Sigmoid colon (tissue), 7 donors: ENCODE results near the gene DRD1. TPM values are rescaled to one million over a fixed set of nuclear protein-coding genes. Genes with fewer than 3 reads are reported as not detected.

ENCODE experiments used
- DNase-seq: peaks from one replicate; pipeline ENCODE4 v3.0.0-alpha.2; 2019
- H3K27ac ChIP-seq, 4 donors: fragments of 200-600 bp; sonication (generic); one replicate each; pipeline ENCODE4 v1.5.1; 2016 to 2019; ENCODE audit warnings: mild to moderate bottlenecking in 1 of 4
- H3K27me3 ChIP-seq, 3 donors: fragments of 200-600 bp; sonication (generic); one replicate each; pipeline ENCODE4 v1.5.1; 2019; ENCODE audit warnings: mild to moderate bottlenecking in 1 of 3
- H3K36me3 ChIP-seq, 4 donors: fragments of 200-600 bp; sonication (generic); one replicate each; pipeline ENCODE4 v1.5.1; 2016 to 2019
- H3K4me1 ChIP-seq, 4 donors: fragments of 200-600 bp; sonication (generic); one replicate each; pipeline ENCODE4 v1.5.1; 2017 to 2019
- H3K4me3 ChIP-seq, 4 donors: fragments of 200-600 bp; sonication (generic); one replicate each; pipeline ENCODE4 v1.5.1; 2017 to 2019; ENCODE audit warnings: mild to moderate bottlenecking in 2 of 4, moderate library complexity in 1 of 4
- H3K9me3 ChIP-seq, 4 donors: fragments of 200-600 bp in 3 of 4; sonication (generic) in 3 of 4; one replicate each; pipeline versions ENCODE4 v1.5.1 to v1.6.1; 2013 to 2019
- CTCF ChIP-seq, 4 experiments: fragments of 450-650 bp in 3 of 4; fragments of 200-600 bp in 1 of 4; IDR thresholded peaks; one replicate each; pipeline ENCODE4 v1.5.1; 2016 to 2019; ENCODE audit warnings: antibody characterized with exemption in 4 of 4, mild to moderate bottlenecking in 3 of 4, moderate library complexity in 2 of 4
- EP300 ChIP-seq, 4 donors: sonication (generic); formaldehyde crosslinking; IDR thresholded peaks; one replicate each; pipeline ENCODE4 v1.6.1; 2017; ENCODE audit warnings: antibody characterized with exemption in 4 of 4
- POLR2A ChIP-seq, 2 donors: fragments of 450-650 bp; IDR thresholded peaks; one replicate each; pipeline ENCODE4 v1.6.1; 2016; ENCODE audit warnings: antibody characterized with exemption in 2 of 2, mild to moderate bottlenecking in 2 of 2, moderate library complexity in 2 of 2
- POLR2AphosphoS5 ChIP-seq, 4 donors: sonication (generic); formaldehyde crosslinking; IDR thresholded peaks; one replicate each; pipeline ENCODE4 v1.6.1; 2017; ENCODE audit warnings: antibody characterized with exemption in 4 of 4
- WGBS, 2 donors: extraction: QIAGEN DNeasy Blood & Tissue Kit; methylation state at CpG; one replicate each; pipeline ENCODE4 v1.1.7; 2013; 5-methylcytosine and 5-hydroxymethylcytosine counted together
- intact Hi-C: fragments of 100-400 bp; cut with DNase I; formaldehyde crosslinking; loops from one replicate; pipeline ENCODE4 v1.15.1; 2023
- polyA plus RNA-seq, 3 donors: library from polyadenylated mRNA; stranded (reverse); fragments of 200-250 nt; gene quantifications; one replicate each; pipeline ENCODE4 v1.2.3, GENCODE V29; 2013
- total RNA-seq, 4 donors: library from RNA; depleted of rRNA; stranded (reverse); fragments of >200 nt; gene quantifications; one replicate each; pipeline ENCODE4 v1.1.0, GENCODE V29; 2016
- donor health status: healthy with polysubstance abuse.
- donor health status: Bipolar disorder and iron deficiency.
- donor health status: healthy.

DRD1 gene
- total and polyA plus RNA-seq, 7 donors, result 0.06 TPM; not detected in 6

GRCh38 chr5:175470781-175471180 lies 26.8 kb upstream of the DRD1 start:
- TF ChIP-seq POLR2AphosphoS5 (IDR thresholded peaks at IDR 0.05), result no peak
- no peak for TF ChIP-seq POLR2A (IDR thresholded peaks at IDR 0.05)
- no peak for TF ChIP-seq EP300 (IDR thresholded peaks at IDR 0.05)
- no peak for TF ChIP-seq CTCF (IDR thresholded peaks at IDR 0.05)
- 69 to 77% methylated on average over 5 of the region's 5 CpGs for WGBS, 2 donors
- Histone ChIP-seq H3K27ac (no peak overlapping the region), H3K27me3 (peaks cover 0 to 7% (median 0%) of the 10 kb centered on the region in 3 donors), H3K36me3 (no peaks in the 10 kb centered on the region), H3K4me3 (no peak overlapping the region), H3K9me3 (no peaks in the 10 kb centered on the region), H3K4me1 (no peaks in the 10 kb centered on the region)
- intact Hi-C loops, result no loop called here
- DNase-seq, result no peak

- Histone ChIP-seq H3K27ac (no peak overlapping the region), H3K4me1 (no peaks in the 10 kb centered on the region), H3K36me3 (no peaks in the 10 kb centered on the region), H3K9me3 (no peaks in the 10 kb centered on the region), H3K27me3 (peaks cover 0 to 7% (median 0%) of the 10 kb centered on the region in 3 donors), H3K4me3 (no peak overlapping the region)
- DNase-seq, result no peak
- no peak for TF ChIP-seq CTCF (IDR thresholded peaks at IDR 0.05)
- no peak for TF ChIP-seq POLR2AphosphoS5 (IDR thresholded peaks at IDR 0.05)
- TF ChIP-seq POLR2A (IDR thresholded peaks at IDR 0.05), result no peak
- TF ChIP-seq EP300 (IDR thresholded peaks at IDR 0.05), result no peak
- WGBS, 2 donors, result 59 to 79% methylated on average over 3 of the region's 3 CpGs
- intact Hi-C loops, result no loop called here
These were observed 25.9 kb upstream of the DRD1 start for GRCh38 chr5:175469916-175470315.

GRCh38 chr5:175468892-175469291 lies 24.9 kb upstream of the DRD1 start:
- H3K36me3 ChIP-seq, result no peaks in the 10 kb centered on the region
- no peaks in the 10 kb centered on the region for H3K4me1 ChIP-seq
- 93 to 96% methylated on average over 1 of the region's 1 CpG for WGBS, 2 donors
- no peak for DNase-seq
- H3K4me3 ChIP-seq, result no peak overlapping the region
- no peak for TF ChIP-seq EP300 (IDR thresholded peaks at IDR 0.05)
- no peak for TF ChIP-seq CTCF (IDR thresholded peaks at IDR 0.05)
- no peak for TF ChIP-seq POLR2A (IDR thresholded peaks at IDR 0.05)
- no peak for TF ChIP-seq POLR2AphosphoS5 (IDR thresholded peaks at IDR 0.05)
- H3K9me3 ChIP-seq, result no peaks in the 10 kb centered on the region
- peaks cover 0 to 7% (median 0%) of the 10 kb centered on the region in 3 donors for H3K27me3 ChIP-seq
- no peak overlapping the region for H3K27ac ChIP-seq
- intact Hi-C loops, result no loop called here

GRCh38 chr5:175467983-175468690 lies 24.2 kb upstream of the DRD1 start:
- intact Hi-C loops, result no loop called here
- Histone ChIP-seq H3K27ac (no peak overlapping the region), H3K36me3 (no peaks in the 10 kb centered on the region), H3K27me3 (peaks cover 0 to 7% (median 0%) of the 10 kb centered on the region in 3 donors), H3K4me1 (no peaks in the 10 kb centered on the region), H3K9me3 (no peaks in the 10 kb centered on the region), H3K4me3 (no peak overlapping the region)
- TF ChIP-seq POLR2A (IDR thresholded peaks at IDR 0.05) (no peak), POLR2AphosphoS5 (IDR thresholded peaks at IDR 0.05) (no peak), CTCF (IDR thresholded peaks at IDR 0.05) (no peak), EP300 (IDR thresholded peaks at IDR 0.05) (no peak)
- no peak for DNase-seq
- WGBS, 2 donors, result 57 to 66% methylated on average over 11 of the region's 11 CpGs
